ENCODE data around the gene LPCAT1. TPM values are rescaled to one million over a fixed set of nuclear protein-coding genes. Genes with fewer than 3 reads are reported as not detected.
"Not testable (repeated sequence)": the region's sequence is repeated elsewhere in the genome, so short reads cannot be mapped to it uniquely, and the experiment has no call there.

Gene LPCAT1
- polyA plus RNA-seq, 3 donors, result 41.6 to 46.8 (median 46.4) TPM

- no peak for DNase-seq
Measured at GRCh38 chr5:1524799-1525623, 1.3 kb upstream of the LPCAT1 start.

GRCh38 chr5:1524481-1524798 is 680 bp upstream of the LPCAT1 start:
- no peak for DNase-seq

DNA sequence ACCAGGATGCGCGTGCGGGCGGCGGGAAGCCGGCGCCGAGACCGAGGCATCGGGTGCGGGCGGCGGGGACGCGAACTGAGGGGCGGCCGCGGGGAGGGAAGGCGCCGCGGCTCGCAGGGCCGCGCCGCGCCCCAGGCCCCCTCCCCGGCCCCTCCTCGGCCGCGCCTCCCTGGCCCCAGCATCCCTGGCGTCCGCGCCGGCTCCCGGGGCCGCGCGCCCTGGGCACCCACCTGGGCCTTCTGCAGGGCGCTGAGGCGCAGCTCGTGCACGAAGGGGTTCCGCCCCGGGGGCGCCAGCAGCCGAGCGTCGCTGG is 324 bp downstream of the LPCAT1 start:
- DNase-seq, result no peak

DNA sequence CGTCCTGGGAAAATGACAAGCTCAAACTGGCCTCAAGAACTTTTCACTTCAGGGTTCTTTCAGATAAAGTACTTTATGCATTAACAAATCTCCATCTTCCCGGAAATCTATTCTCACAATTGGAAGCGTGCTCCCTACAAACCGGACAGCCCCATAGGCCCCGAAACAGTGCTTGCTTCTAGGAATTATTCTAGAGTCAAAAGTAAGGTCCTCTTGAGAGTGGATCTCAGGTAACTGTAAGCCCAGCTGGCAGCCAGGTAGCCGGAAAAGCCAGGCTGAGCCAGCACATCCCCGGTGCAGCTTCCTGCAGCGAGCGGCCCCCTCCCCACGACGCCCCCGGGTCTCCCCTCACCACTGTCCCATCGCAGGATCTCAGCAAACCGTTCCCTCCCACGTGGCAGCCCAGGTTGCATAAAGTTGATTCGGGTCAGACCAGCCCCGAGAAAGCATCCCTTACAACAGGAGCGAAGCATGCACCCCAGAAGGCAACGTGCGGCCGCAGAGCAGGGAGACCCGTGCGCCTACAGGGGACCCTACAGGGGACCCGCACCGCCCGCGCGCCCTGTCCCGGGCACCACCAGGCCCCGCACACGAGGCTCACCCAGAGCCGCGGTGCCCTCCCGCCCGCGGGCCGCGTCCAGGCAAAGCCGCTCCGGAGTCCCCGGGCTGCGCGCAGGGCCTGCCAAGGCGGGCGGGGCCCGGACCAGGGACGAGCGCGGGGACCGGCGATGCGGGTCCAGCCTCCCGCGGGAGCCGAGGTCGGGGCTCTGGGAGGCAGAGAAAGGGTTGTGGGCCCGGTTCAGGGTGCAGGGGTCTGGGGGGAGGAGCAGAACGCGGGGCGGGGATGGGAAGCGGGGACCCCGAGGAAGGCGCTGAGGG is 920 bp downstream of the LPCAT1 start:
- no peak for DNase-seq

- no peak for DNase-seq
Measured at GRCh38 chr5:1521671-1522600, 1.8 kb downstream of the LPCAT1 start.

DNA sequence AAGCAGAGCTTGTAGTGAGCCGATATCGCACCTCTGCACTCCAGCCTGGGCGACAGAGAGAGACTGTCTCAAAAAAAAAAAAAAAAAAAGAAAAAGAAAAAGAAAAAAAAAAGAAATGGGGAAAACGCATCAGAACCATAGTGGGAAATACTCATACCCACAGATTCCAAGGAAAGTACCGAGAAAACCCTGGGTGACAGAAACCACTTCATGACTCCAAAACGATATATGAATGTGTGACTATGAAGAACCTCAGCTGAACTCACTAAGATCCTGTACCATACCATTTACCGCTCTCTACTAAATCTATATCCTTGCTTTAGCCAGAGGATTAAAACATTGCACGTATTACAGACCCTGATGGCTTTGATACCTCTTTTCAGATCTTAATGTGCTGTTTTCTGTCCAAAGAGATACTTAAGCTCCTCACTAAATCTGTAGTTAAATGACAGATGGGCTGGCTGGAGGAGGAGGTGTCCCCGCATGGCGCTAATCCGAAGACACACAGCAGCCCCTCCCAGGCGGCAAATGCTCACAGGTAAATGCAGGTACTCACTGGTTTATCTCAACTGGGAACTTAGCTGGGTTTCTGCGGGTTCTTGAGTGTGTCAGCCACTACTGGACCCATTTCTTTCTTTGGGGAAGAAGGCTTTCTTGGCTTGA is 2.8 kb downstream of the LPCAT1 start:
- no peak for DNase-seq

DNA sequence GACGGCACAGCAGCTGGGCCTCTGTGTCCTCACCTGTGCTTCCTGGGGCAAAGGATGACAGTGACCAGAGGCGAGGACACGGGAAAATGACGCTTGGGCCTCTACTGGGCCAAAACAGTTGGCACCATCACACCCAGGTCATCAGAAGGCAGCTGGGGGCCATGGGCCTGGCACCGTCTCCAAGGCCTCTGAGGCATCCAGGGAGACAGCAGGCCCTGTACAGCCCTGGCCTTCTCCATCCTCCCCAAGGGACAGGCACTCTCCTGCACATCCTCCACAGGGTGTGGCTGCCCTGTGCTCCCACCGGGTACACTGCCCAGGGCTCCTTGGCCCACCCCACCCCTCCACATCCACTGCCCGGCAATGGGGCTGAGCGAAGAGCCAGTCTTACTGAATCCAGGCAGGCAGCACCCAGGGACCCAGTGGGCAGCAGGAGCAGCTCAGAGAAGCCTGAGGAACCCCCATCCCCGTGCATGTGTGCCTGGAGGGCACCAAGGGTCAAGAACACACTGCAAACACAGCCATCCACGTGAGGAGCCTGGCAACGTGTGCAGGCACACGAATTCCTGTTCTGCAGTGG is 4.0 kb downstream of the LPCAT1 start:
- no peak for DNase-seq

DNA sequence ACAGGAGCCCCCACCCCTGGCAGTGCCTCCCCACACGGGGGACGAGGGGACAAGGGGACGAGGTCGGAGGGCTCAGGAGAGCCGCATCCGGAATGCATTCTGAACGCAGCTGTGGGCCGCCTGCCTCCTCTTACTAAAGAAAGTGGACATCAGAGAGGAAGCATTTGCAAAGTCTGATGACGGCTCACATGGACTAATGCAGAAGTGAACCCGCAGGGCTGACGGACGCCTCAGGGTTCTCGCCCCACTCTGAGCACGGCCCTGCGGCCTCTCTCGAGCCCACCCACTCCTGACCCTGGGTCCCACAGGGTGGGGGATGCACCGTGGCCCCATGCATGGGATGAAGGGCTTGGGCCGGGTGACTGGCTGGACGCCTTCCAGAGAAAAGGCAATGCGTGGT is 5.9 kb downstream of the LPCAT1 start:
- no peak for DNase-seq

- DNase-seq, result no peak
Measured at GRCh38 chr5:1516615-1517601, 6.9 kb downstream of the LPCAT1 start.

- DNase-seq, result no peak
Measured at GRCh38 chr5:1515921-1516571, 7.7 kb downstream of the LPCAT1 start.

DNA sequence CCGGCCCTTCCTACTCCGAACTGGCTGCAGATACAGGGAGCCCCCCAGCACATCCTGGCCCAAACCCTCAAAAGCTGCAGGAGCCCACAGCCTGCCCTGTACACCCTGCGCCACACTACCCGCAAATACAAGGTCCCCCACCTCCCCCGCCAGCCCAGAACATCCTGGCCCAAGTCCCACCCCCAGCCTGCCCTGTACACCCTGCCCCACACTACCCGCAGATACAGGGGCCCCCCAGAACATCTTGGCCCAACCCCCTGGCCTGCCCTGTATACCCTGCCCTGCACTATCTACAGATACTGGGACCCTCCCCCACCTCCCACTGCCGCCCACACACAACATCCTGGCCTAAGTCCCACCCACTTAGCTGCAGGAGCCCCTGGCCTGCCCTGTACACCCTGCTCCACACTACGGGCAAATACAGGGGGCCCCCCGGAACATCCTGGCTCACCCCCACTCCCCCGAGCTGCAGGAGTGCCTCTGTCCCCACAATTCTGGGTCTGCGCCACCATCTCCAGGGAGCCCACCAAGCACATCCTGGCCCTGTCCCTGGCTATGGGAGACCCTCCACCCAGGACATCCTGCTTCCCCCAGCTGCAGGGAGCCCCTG is 8.3 kb downstream of the LPCAT1 start:
- DNase-seq, result no peak

GRCh38 chr5:1514819-1515310 is 8.9 kb downstream of the LPCAT1 start:
- not testable (repeated sequence) for DNase-seq

DNA sequence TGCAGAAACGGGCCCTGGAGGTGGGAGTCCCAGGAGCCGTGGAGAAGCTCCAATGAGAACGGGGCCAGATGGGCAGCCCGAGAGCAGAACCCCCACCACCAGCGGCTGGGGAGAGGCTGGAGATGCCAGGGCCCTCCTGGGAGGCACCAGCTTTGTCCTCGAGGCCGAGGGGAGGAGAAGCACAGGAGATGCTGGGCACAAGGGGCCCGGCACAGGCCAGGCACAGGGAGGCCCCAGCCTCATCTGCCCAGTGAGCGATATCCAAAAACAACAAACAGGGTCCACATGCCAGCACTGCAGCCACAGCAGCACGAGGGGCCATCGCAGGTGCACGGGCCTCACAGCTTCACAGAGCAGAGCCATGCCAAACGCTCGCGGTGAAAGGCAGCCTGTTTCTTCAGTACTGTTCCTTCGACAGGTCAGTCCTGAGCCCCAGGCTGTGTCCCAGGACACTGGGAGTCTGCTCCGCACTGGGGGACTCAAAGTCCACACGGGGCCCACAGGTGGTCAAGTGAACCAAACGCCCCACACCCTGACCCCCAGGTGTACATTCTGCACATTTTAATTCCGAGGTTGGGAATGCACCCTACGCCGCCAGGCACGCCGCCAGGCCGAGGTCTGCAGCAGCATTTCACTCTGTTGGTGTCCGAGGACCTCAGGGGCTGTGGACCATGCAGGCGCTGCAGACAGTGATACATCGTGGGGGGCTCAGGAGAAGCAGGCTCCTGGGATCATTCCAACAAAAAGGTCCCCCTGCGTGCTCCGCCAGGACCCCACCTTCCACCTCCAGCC is 9.5 kb downstream of the LPCAT1 start:
- DNase-seq, result no peak

GRCh38 chr5:1513326-1514026 is 10.3 kb downstream of the LPCAT1 start:
- DNase-seq, result no peak

DNA sequence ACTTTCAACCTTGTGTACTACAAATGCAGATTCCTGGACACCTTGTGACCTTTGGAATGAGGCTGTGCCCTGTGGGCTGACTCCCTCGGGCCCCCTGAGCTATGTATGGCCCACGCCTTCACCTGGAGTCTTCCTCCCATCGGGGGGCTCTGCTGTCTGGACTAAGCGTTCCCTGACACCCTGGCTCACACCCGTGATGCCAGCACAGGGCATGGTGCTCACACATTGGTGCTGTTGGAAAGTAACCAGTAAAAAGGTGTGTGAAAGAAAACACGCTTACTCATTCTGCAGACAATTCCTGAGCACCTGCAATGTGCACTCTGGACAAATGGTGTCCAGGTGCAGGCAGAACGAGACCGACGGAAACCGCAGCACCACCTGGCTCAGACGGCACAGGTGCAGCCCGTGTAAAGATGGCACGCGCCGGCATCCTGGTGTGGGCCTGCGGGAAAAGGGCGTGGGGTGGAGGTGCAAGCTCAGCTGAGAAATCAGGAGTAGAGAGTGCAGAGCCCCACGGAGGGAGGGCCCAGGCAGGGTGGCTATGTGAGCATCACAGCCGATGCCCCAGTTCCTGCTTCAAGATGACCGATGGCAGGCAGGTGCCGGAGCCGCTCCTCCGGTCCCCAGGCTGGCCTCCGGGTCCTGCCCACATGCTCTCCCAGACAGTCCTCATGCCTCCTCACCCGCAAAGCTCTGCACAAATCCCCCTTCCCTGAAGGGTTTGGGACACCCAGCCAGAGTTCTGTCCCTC is 11.0 kb downstream of the LPCAT1 start:
- DNase-seq, result no peak

All from renal pelvis (tissue), 4 donors.